Epithelial cell of prostate (primary cell): ENCODE data around the gene MC2R.

Experiments used
- DNase-seq: peaks from one replicate; pipeline ENCODE4 v3.0.0-alpha.2; 2011; ENCODE audit warnings: low read depth, low spot score
- H3K27ac ChIP-seq: fragments of 450-650 bp; 2 replicates; pipeline ENCODE4 v1.5.1; 2017; ENCODE audit warnings: mild to moderate bottlenecking

Gene MC2R

GRCh38 chr18:13915391-13915790 is at the start of gene MC2R:
MC2R (minus strand) TSS chr18:13915536; CDS start chr18:13885518, 30,018 bp downstream.
- no peak for DNase-seq
- H3K27ac ChIP-seq = no peak within 1 kb of the TSS

GRCh38 chr18:13945811-13946210 is 30.5 kb upstream of the MC2R start:
- H3K27ac ChIP-seq = no peak overlapping the region
- no peak for DNase-seq

- no peak for DNase-seq
Measured at GRCh38 chr18:13943338-13943737, 28.0 kb upstream of the MC2R start.

GRCh38 chr18:13940326-13940725 is 25.0 kb upstream of the MC2R start:
- no peak for DNase-seq
- no peak overlapping the region for H3K27ac ChIP-seq

More at GRCh38 chr18:13943338-13943737, 28.0 kb upstream of the MC2R start:
- H3K27ac ChIP-seq = no peak overlapping the region

- DNase-seq = no peak
- H3K27ac ChIP-seq = no peak overlapping the region
Measured at GRCh38 chr18:13934676-13935075, 19.3 kb upstream of the MC2R start.

GRCh38 chr18:13934058-13934457 is 18.7 kb upstream of the MC2R start:
- no peak overlapping the region for H3K27ac ChIP-seq
- no peak for DNase-seq

GRCh38 chr18:13932285-13933025 is 17.1 kb upstream of the MC2R start:
- no peak for DNase-seq
- no peak overlapping the region for H3K27ac ChIP-seq

- H3K27ac ChIP-seq = no peak overlapping the region
- no peak for DNase-seq
Measured at GRCh38 chr18:13930964-13931363, 15.6 kb upstream of the MC2R start.

GRCh38 chr18:13923221-13923620 is 7.9 kb upstream of the MC2R start:
- no peak for DNase-seq
- no peak overlapping the region for H3K27ac ChIP-seq

- H3K27ac ChIP-seq = no peak overlapping the region
- DNase-seq = no peak
Measured at GRCh38 chr18:13918898-13919297, 3.6 kb upstream of the MC2R start.

GRCh38 chr18:13917401-13917800 is 2.1 kb upstream of the MC2R start:
- no peak for DNase-seq
- no peak overlapping the region for H3K27ac ChIP-seq

GRCh38 chr18:13916559-13916958 is 1.2 kb upstream of the MC2R start:
- no peak overlapping the region for H3K27ac ChIP-seq
- DNase-seq = no peak

GRCh38 chr18:13915995-13916431 is 677 bp upstream of the MC2R start:
- H3K27ac ChIP-seq = no peak overlapping the region
- DNase-seq = no peak

- H3K27ac ChIP-seq = no peak overlapping the region
- DNase-seq = no peak
Measured at GRCh38 chr18:13914756-13915155, 580 bp downstream of the MC2R start.

- no peak for DNase-seq
- no peak overlapping the region for H3K27ac ChIP-seq
Measured at GRCh38 chr18:13914170-13914569, 1.2 kb downstream of the MC2R start.

- H3K27ac ChIP-seq = no peak overlapping the region
- no peak for DNase-seq
Measured at GRCh38 chr18:13913205-13913604, 2.1 kb downstream of the MC2R start.

GRCh38 chr18:13912601-13913000 is 2.7 kb downstream of the MC2R start:
- no peak for DNase-seq
- H3K27ac ChIP-seq = no peak overlapping the region

- H3K27ac ChIP-seq = no peak overlapping the region
- no peak for DNase-seq
Measured at GRCh38 chr18:13910986-13911385, 4.3 kb downstream of the MC2R start.

- DNase-seq = no peak
- H3K27ac ChIP-seq = no peak overlapping the region
Measured at GRCh38 chr18:13910501-13910900, 4.8 kb downstream of the MC2R start.

GRCh38 chr18:13909141-13909940 is 6.0 kb downstream of the MC2R start:
- no peak overlapping the region for H3K27ac ChIP-seq
- DNase-seq = no peak

GRCh38 chr18:13900633-13901032 is 14.7 kb downstream of the MC2R start:
- no peak for DNase-seq
- no peak overlapping the region for H3K27ac ChIP-seq
